Esophagus squamous epithelium (tissue), 5 donors: Measurements from ENCODE around the gene GJB5. TPM values are rescaled to one million over a fixed set of nuclear protein-coding genes. Genes with fewer than 3 reads are reported as not detected.

Experiments
- DNase-seq: peaks from one replicate; lab custom pipeline; 2025; lab: John Stamatoyannopoulos, UW
- H3K27ac ChIP-seq, 4 donors: fragments of 200-600 bp; sonication (generic); one replicate each; pipeline ENCODE4 v1.5.1; 2016 to 2019; ENCODE audit warnings: mild to moderate bottlenecking in 1 of 4
- H3K27me3 ChIP-seq, 4 donors: fragments of 200-600 bp; sonication (generic); 1 replicate in 3 of 4; 2 replicates in 1 of 4; pipeline versions ENCODE4 v1.5.1 to v1.6.0; 2017 to 2021; ENCODE audit warnings: antibody characterized with exemption in 1 of 4
- H3K36me3 ChIP-seq, 3 donors: fragments of 200-600 bp; sonication (generic); one replicate each; pipeline ENCODE4 v1.5.1; 2016 to 2019
- H3K4me1 ChIP-seq, 3 donors: fragments of 200-600 bp; sonication (generic); one replicate each; pipeline ENCODE4 v1.5.1; 2017 to 2019
- H3K4me3 ChIP-seq, 4 donors: fragments of 200-600 bp; sonication (generic); 1 replicate in 3 of 4; 2 replicates in 1 of 4; pipeline ENCODE4 v1.5.1; 2016 to 2019; ENCODE audit warnings: mild to moderate bottlenecking in 2 of 4, moderate library complexity in 1 of 4
- H3K9me3 ChIP-seq, 3 donors: fragments of 200-600 bp; sonication (generic); one replicate each; pipeline ENCODE4 v1.5.1; 2016 to 2019
- CTCF ChIP-seq, 6 experiments: fragments of 450-650 bp in 4 of 6; fragments of 200-600 bp in 2 of 6; sonication (generic) in 2 of 6; IDR thresholded peaks; one replicate each; pipeline ENCODE4 v1.5.1; 2016 to 2019; ENCODE audit warnings: antibody characterized with exemption in 6 of 6, mild to moderate bottlenecking in 4 of 6, moderate library complexity in 4 of 6
- POLR2A ChIP-seq, 4 donors: fragments of 450-650 bp; IDR thresholded peaks; one replicate each; pipeline ENCODE4 v1.6.1; 2017; ENCODE audit warnings: antibody characterized with exemption in 4 of 4, mild to moderate bottlenecking in 4 of 4, moderate library complexity in 3 of 4
- WGBS, 2 donors: methylation state at CpG; one replicate each; pipeline ENCODE4 v1.1.5; 2018; 5-methylcytosine and 5-hydroxymethylcytosine counted together
- intact Hi-C: fragments of 100-400 bp; cut with DNase I; formaldehyde crosslinking; loops from one replicate; pipeline ENCODE4 v1.15.0; 2022
- total RNA-seq, 4 donors: library from RNA; depleted of rRNA; stranded (reverse); fragments of >200 nt; gene quantifications; one replicate each; pipeline ENCODE4 v1.1.0, GENCODE V29; 2016
- donor health status: DM: yes; HTN: yes; CAD: no.

The GJB5 gene
- total RNA-seq, 4 donors from 2014 or later = 91.7 to 123 (median 104) TPM

- no peak for DNase-seq
- peaks cover 0 to 32% (median 1%) of the 10 kb centered on the region in 4 donors for H3K27me3 ChIP-seq
- peaks cover 0 to 38% (median 15%) of the 10 kb centered on the region in 3 donors for H3K36me3 ChIP-seq
- 39 to 48% methylated on average over 12 of the region's 14 CpGs for WGBS, 2 donors
- no peaks in the 10 kb centered on the region for H3K9me3 ChIP-seq
- intact Hi-C loops = loop anchor here (5.0 kb wide), 1 partner anchor 66 kb away; no protein-coding TSS in a partner anchor
- no peak overlapping the region for H3K4me3 ChIP-seq
- H3K27ac ChIP-seq = peak overlapping the region; percentile 9 to 60 (median 42)
- peaks cover 0 to 63% (median 7%) of the 10 kb centered on the region in 3 donors for H3K4me1 ChIP-seq
- peak; percentile 57 to 90 (median 76) for TF ChIP-seq CTCF (IDR thresholded peaks at IDR 0.05)
- TF ChIP-seq POLR2A (IDR thresholded peaks at IDR 0.05) = no peak
Measured at GRCh38 chr1:34786521-34787325, 31.9 kb downstream of the GJB5 start.

- intact Hi-C loops = loop anchor here (5.0 kb wide), 1 partner anchor 65 kb away; no protein-coding TSS in a partner anchor
- H3K4me1 ChIP-seq = peaks cover 3 to 63% (median 12%) of the 10 kb centered on the region in 3 donors
- no peak overlapping the region for H3K27ac ChIP-seq
- H3K4me3 ChIP-seq = no peak overlapping the region
- peaks cover 0 to 32% (median 3%) of the 10 kb centered on the region in 4 donors for H3K27me3 ChIP-seq
- H3K36me3 ChIP-seq = peaks cover 0 to 38% (median 15%) of the 10 kb centered on the region in 3 donors
- 57 to 59% methylated on average over 7 of the region's 9 CpGs for WGBS, 2 donors
- H3K9me3 ChIP-seq = no peaks in the 10 kb centered on the region
- no peak for DNase-seq
- TF ChIP-seq CTCF (IDR thresholded peaks at IDR 0.05) = peak in 1 of 6 experiments; percentile 8
- no peak for TF ChIP-seq POLR2A (IDR thresholded peaks at IDR 0.05)
Measured at GRCh38 chr1:34787461-34788420, 32.9 kb downstream of the GJB5 start.

GRCh38 chr1:34790985-34791384, 36.1 kb downstream of the GJB5 start:
- Histone ChIP-seq H3K27me3 (peaks cover 0 to 35% (median 6%) of the 10 kb centered on the region in 4 donors), H3K9me3 (no peaks in the 10 kb centered on the region), H3K36me3 (peaks cover 0 to 21% (median 0%) of the 10 kb centered on the region in 3 donors), H3K4me1 (peaks cover 7 to 47% (median 18%) of the 10 kb centered on the region in 3 donors), H3K4me3 (no peak overlapping the region), H3K27ac (peak overlapping the region in 3 of 4 donors; percentile 13 to 81 (median 72))
- no peak for DNase-seq
- 65 to 73% methylated on average over 4 to 5 of the region's 6 CpGs for WGBS, 2 donors
- intact Hi-C loops = no loop called here
- TF ChIP-seq CTCF (IDR thresholded peaks at IDR 0.05) (no peak), POLR2A (IDR thresholded peaks at IDR 0.05) (no peak)

GRCh38 chr1:34792424-34792823, 37.6 kb downstream of the GJB5 start:
- Histone ChIP-seq H3K4me1 (peaks cover 7 to 33% (median 14%) of the 10 kb centered on the region in 3 donors), H3K4me3 (peak overlapping the region in 3 of 4 donors; percentile 37 to 65 (median 44)), H3K9me3 (no peaks in the 10 kb centered on the region), H3K36me3 (peaks cover 0 to 9% (median 0%) of the 10 kb centered on the region in 3 donors), H3K27me3 (peaks cover 0 to 35% (median 6%) of the 10 kb centered on the region in 4 donors), H3K27ac (peak overlapping the region in 3 of 4 donors; percentile 71 to 81 (median 72))
- WGBS, 2 donors = 0% methylated on average over 1 of the region's 10 CpGs
- DNase-seq = no peak
- intact Hi-C loops = no loop called here
- TF ChIP-seq POLR2A (IDR thresholded peaks at IDR 0.05) = no peak
- no peak for TF ChIP-seq CTCF (IDR thresholded peaks at IDR 0.05)
